ENCODE data around the gene PTCRA.
"Not testable (repeated sequence)": the region's sequence is repeated elsewhere in the genome, so short reads cannot be mapped to it uniquely, and the experiment has no call there.

The PTCRA gene

GRCh38 chr6:42952389-42952788 is 36.5 kb downstream of the PTCRA start:
- peaks cover 11% of the 10 kb centered on the region for H3K27me3 Mint-ChIP-seq (ENCODE audit: low read depth, poor library complexity)
- no peak overlapping the region for H3K27ac Mint-ChIP-seq
- H3K36me3 Mint-ChIP-seq (ENCODE audit: low read depth) = peaks cover 4% of the 10 kb centered on the region
- no peak for TF ChIP-seq CTCF (IDR thresholded peaks at IDR 0.05)
- DNase-seq = no peak
- H3K4me3 Mint-ChIP-seq = no peak overlapping the region
- peaks cover 8% of the 10 kb centered on the region for H3K4me1 Mint-ChIP-seq
- no peaks in the 10 kb centered on the region for H3K9me3 Mint-ChIP-seq

GRCh38 chr6:42954405-42954804 is 38.6 kb downstream of the PTCRA start:
- not testable (repeated sequence) for H3K9me3 Mint-ChIP-seq; H3K27ac Mint-ChIP-seq; DNase-seq; H3K4me3 Mint-ChIP-seq; H3K36me3 Mint-ChIP-seq (ENCODE audit: low read depth); H3K4me1 Mint-ChIP-seq
- peaks cover 28% of the 10 kb centered on the region for H3K27me3 Mint-ChIP-seq (ENCODE audit: low read depth, poor library complexity)

DNA sequence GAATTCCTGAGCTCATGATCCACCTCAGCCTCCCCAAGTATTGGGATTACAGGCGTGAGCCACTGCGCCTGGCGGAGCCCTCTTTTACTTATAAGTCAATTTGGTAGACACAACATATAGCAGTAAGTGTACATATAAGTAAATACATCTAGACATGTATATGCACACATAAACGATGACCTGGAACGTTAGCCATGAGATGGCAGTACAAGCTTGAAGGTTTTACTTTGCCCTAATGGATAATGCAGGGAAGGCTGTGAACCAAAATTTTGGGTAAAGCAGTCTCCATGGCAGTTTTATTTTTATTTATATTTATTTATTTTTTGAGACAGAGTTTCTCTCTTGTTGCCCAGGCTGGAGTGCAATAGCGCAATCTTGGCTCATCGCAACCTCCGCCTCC is 42.3 kb downstream of the PTCRA start:
- no peak for DNase-seq
- TF ChIP-seq CTCF (IDR thresholded peaks at IDR 0.05) = no peak
- Mint-ChIP-seq H3K27me3 (ENCODE audit: low read depth, poor library complexity) (peaks cover 59% of the 10 kb centered on the region), H3K9me3 (peaks cover 3% of the 10 kb centered on the region), H3K4me1 (peaks cover 6% of the 10 kb centered on the region), H3K36me3 (ENCODE audit: low read depth) (peaks cover 17% of the 10 kb centered on the region), H3K4me3 (no peak overlapping the region), H3K27ac (no peak overlapping the region)

DNA sequence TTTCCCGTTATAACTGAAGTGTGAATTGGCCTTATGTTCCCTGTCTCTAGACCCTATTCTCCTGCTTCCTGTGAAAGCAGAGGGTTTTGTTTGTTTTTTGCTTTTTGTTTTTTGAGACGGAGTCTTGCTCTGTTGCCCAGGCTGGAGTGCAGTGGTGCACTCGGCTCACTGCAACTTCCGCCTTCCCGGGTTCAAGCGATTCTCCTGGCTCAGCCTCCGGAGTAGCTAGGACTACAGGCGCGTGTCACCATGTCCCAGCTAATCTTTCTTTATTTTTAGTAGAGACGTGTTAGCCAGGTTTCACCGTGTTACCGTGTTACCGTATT is 44.0 kb downstream of the PTCRA start:
- no peak for DNase-seq
- peaks cover 3% of the 10 kb centered on the region for H3K9me3 Mint-ChIP-seq
- peaks cover 6% of the 10 kb centered on the region for H3K4me1 Mint-ChIP-seq
- peaks cover 62% of the 10 kb centered on the region for H3K27me3 Mint-ChIP-seq (ENCODE audit: low read depth, poor library complexity)
- no peak for TF ChIP-seq CTCF (IDR thresholded peaks at IDR 0.05)
- peaks cover 17% of the 10 kb centered on the region for H3K36me3 Mint-ChIP-seq (ENCODE audit: low read depth)
- H3K4me3 Mint-ChIP-seq = peak overlapping the region; percentile 82
- H3K27ac Mint-ChIP-seq = no peak overlapping the region

GRCh38 chr6:42960243-42961019 is 44.6 kb downstream of the PTCRA start, which contains the start of gene GNMT:
GNMT (plus strand) TSS chr6:42960754; CDS start chr6:42960768, 14 bp downstream.
- Mint-ChIP-seq H3K4me3 (peak within 1 kb of the TSS; percentile 82), H3K4me1 (peaks cover 6% of the 10 kb centered on the region), H3K36me3 (ENCODE audit: low read depth) (peaks cover 19% of the 10 kb centered on the region), H3K9me3 (peaks cover 3% of the 10 kb centered on the region), H3K27ac (no peak within 1 kb of the TSS), H3K27me3 (ENCODE audit: low read depth, poor library complexity) (peaks cover 62% of the 10 kb centered on the region)
- no peak for TF ChIP-seq CTCF (IDR thresholded peaks at IDR 0.05)
- peak; percentile 74 for DNase-seq

DNA sequence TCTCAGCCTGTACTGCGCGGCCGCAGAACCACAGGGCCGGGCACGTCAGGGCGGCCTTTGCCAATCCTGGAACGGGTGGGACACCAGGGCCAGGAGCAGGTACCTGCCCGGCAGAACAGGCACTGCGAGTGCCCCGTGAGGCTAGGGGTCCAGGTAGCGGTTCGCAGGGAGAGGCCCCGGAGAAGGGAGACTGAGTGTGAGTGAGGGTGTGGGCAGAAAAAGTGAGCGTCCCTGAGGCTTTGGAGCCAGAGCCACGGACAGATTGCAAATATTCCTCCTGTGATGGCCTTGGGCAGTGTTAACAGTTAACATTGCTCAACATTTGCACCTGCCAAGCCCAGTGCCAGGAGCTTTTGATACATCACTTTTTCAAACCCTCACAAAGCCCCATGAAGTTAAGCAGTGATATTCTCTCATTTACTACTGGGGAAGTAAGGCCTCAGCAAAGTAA is 45.2 kb downstream of the PTCRA start:
- H3K4me3 Mint-ChIP-seq = peak overlapping the region; percentile 82
- H3K9me3 Mint-ChIP-seq = peaks cover 3% of the 10 kb centered on the region
- H3K4me1 Mint-ChIP-seq = peaks cover 6% of the 10 kb centered on the region
- H3K27ac Mint-ChIP-seq = no peak overlapping the region
- DNase-seq = no peak
- peaks cover 55% of the 10 kb centered on the region for H3K27me3 Mint-ChIP-seq (ENCODE audit: low read depth, poor library complexity)
- no peak for TF ChIP-seq CTCF (IDR thresholded peaks at IDR 0.05)
- H3K36me3 Mint-ChIP-seq (ENCODE audit: low read depth) = peaks cover 22% of the 10 kb centered on the region
